Stimulated activated CD8-positive, alpha-beta memory T cell treated with anti-CD3 and anti-CD28 coated beads, Interleukin-12 subunit alpha, Interleukin-12 subunit beta, amount 100 ng/mL, for 24 hours (primary cell): Measurements from ENCODE around the gene C19orf12.
A peak's percentile ranks its signal among the peaks of the same experiment; 100 is the strongest.

Source experiments
- DNase-seq: peaks from one replicate; pipeline ENCODE4 v3.0.0-alpha.2; 2020; ENCODE audit errors: extremely low read depth

Gene C19orf12

GRCh38 chr19:29714953-29715700 lies at the start of gene C19orf12:
Gene C19orf12 (minus strand): TSS chr19:29715261. CDS start chr19:29708413, 6,848 bp downstream.
- DNase-seq, result peak; percentile 30

GRCh38 chr19:29764361-29764760 lies 49.3 kb upstream of the C19orf12 start:
- DNase-seq, result no peak

GRCh38 chr19:29763196-29763595 lies 48.1 kb upstream of the C19orf12 start:
- no peak for DNase-seq

GRCh38 chr19:29761575-29762232 lies 46.6 kb upstream of the C19orf12 start:
- DNase-seq, result no peak

- no peak for DNase-seq
These were observed 45.9 kb upstream of the C19orf12 start for GRCh38 chr19:29760752-29761502.

- no peak for DNase-seq
These were observed 44.3 kb upstream of the C19orf12 start for GRCh38 chr19:29759359-29759758.

- DNase-seq, result no peak
These were observed 43.8 kb upstream of the C19orf12 start for GRCh38 chr19:29758863-29759262.

- DNase-seq, result no peak
These were observed 42.5 kb upstream of the C19orf12 start for GRCh38 chr19:29757551-29757950.

GRCh38 chr19:29753934-29754305 lies 38.9 kb upstream of the C19orf12 start:
- no peak for DNase-seq

GRCh38 chr19:29753190-29753933 lies 38.3 kb upstream of the C19orf12 start:
- DNase-seq, result no peak

GRCh38 chr19:29752450-29753025 lies 37.5 kb upstream of the C19orf12 start:
- no peak for DNase-seq

- DNase-seq, result no peak
These were observed 36.9 kb upstream of the C19orf12 start for GRCh38 chr19:29751932-29752331.

GRCh38 chr19:29750001-29750400 lies 34.9 kb upstream of the C19orf12 start:
- DNase-seq, result no peak

- no peak for DNase-seq
These were observed 34.2 kb upstream of the C19orf12 start for GRCh38 chr19:29748996-29749849.

- no peak for DNase-seq
These were observed 30.2 kb upstream of the C19orf12 start for GRCh38 chr19:29745253-29745652.

- DNase-seq, result no peak
These were observed 28.6 kb upstream of the C19orf12 start for GRCh38 chr19:29743681-29744080.

GRCh38 chr19:29741776-29742175 lies 26.7 kb upstream of the C19orf12 start:
- no peak for DNase-seq

GRCh38 chr19:29741226-29741625 lies 26.2 kb upstream of the C19orf12 start:
- DNase-seq, result no peak

- DNase-seq, result no peak
These were observed 22.5 kb upstream of the C19orf12 start for GRCh38 chr19:29737461-29738000.

GRCh38 chr19:29735829-29736228 lies 20.8 kb upstream of the C19orf12 start:
- DNase-seq, result no peak
